ENCODE results near the gene RHO. TPM values are rescaled to one million over a fixed set of nuclear protein-coding genes. Genes with fewer than 3 reads are reported as not detected.
"Not testable (repeated sequence)": the region's sequence is repeated elsewhere in the genome, so short reads cannot be mapped to it uniquely, and the experiment has no call there.

RHO gene
- total and polyA plus RNA-seq, 2 donors (not counting 1 experiment from before 2014, with no cell fraction given), result 0.10 TPM; not detected in 1

DNA sequence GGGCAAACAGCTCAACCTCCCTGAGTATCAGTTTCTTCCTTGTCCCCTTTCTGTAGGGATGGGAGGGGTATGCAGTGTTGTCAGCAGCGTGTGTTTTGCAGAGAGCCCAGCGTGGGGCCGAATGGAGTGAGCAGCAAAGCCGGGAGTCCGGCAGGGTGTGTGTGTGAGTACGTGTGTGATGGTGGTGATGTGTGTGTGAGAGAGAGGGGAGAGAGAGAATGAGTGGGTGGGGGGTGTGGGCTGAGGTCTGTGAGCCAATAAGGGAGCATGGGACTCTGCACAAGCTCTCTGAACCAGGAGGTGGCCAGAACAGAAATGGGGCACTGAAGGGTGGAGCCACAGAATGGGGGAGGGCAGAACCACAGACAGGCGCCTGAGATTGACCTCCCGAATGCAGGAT, 44.6 kb upstream of the RHO start:
- no peak overlapping the region for H3K9ac ChIP-seq (ENCODE audit: low read length)
- TF ChIP-seq, protein P1, sequence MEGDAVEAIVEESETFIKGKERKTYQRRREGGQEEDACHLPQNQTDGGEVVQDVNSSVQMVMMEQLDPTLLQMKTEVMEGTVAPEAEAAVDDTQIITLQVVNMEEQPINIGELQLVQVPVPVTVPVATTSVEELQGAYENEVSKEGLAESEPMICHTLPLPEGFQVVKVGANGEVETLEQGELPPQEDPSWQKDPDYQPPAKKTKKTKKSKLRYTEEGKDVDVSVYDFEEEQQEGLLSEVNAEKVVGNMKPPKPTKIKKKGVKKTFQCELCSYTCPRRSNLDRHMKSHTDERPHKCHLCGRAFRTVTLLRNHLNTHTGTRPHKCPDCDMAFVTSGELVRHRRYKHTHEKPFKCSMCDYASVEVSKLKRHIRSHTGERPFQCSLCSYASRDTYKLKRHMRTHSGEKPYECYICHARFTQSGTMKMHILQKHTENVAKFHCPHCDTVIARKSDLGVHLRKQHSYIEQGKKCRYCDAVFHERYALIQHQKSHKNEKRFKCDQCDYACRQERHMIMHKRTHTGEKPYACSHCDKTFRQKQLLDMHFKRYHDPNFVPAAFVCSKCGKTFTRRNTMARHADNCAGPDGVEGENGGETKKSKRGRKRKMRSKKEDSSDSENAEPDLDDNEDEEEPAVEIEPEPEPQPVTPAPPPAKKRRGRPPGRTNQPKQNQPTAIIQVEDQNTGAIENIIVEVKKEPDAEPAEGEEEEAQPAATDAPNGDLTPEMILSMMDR (IDR thresholded peaks at IDR 0.05), result no peak
- no peak for TF ChIP-seq EZH2 (IDR thresholded peaks at IDR 0.05; ENCODE audit: borderline replicate concordance, insufficient read depth, low read depth, low read length, poor library complexity, severe bottlenecking)
- H3K27me3 Mint-ChIP-seq, result no peaks in the 10 kb centered on the region
- no peaks in the 10 kb centered on the region for H4K20me1 ChIP-seq (ENCODE audit: control insufficient read depth, insufficient read depth, low read length, poor library complexity, severe bottlenecking)
- DNase-seq (no peak), ATAC-seq (ENCODE audit: low read depth) (no peak)
- H3K4me3 Mint-ChIP-seq, result no peak overlapping the region
- no peak overlapping the region for H3K4me3 ChIP-seq (ENCODE audit: control extremely low read depth in 1 of 5, extremely low read depth in 1 of 5, insufficient read depth in 1 of 5, low read depth in 2 of 5, low read length in 4 of 5)
- no peaks in the 10 kb centered on the region for H3K9me3 Mint-ChIP-seq (ENCODE audit: insufficient read depth)
- POLR2A ChIA-PET, result no interaction called here
- no peak overlapping the region for H2AFZ ChIP-seq (ENCODE audit: insufficient read depth, low read depth, low read length, poor library complexity, severe bottlenecking)
- no peak overlapping the region for H3K27ac ChIP-seq (ENCODE audit: low read length in 2 of 2)
- no peaks in the 10 kb centered on the region for H3K27me3 ChIP-seq (replicated peaks in 1 of 4; ENCODE audit: control extremely low read depth in 1 of 4, control insufficient read depth in 3 of 4, insufficient read depth in 4 of 4, low read length in 3 of 4)
- no peak overlapping the region for H3K4me2 ChIP-seq (replicated peaks; ENCODE audit: low read depth, low read length, poor library complexity, severe bottlenecking)
- intact Hi-C loops (cut with micrococcal nuclease), result no loop called here
- CTCF ChIA-PET, result no interaction called here
- no peak overlapping the region for H3K27ac Mint-ChIP-seq
- H3K9me3 ChIP-seq (ENCODE audit: control extremely low read depth in 1 of 3, control insufficient read depth in 2 of 3, insufficient read depth in 1 of 3, low read length in 2 of 3), result no peaks in the 10 kb centered on the region
- no peaks in the 10 kb centered on the region for H3K79me2 ChIP-seq (ENCODE audit: control insufficient read depth, insufficient read depth, low read length)
- peaks cover 0 to 8% of the 10 kb centered on the region in 2 experiments for H3K36me3 ChIP-seq (replicated peaks in 1 of 2; ENCODE audit: control extremely low read depth in 1 of 2, control insufficient read depth in 1 of 2, extremely low read depth in 1 of 2, insufficient read depth in 2 of 2, low read length in 1 of 2)
- no peaks in the 10 kb centered on the region for H3K4me1 ChIP-seq (ENCODE audit: control insufficient read depth in 2 of 2, insufficient read depth in 2 of 2, low read length in 2 of 2)
- WGBS (ENCODE audit: insufficient coverage), result 93% methylated on average over 7 of the region's 8 CpGs
- H3K4me1 Mint-ChIP-seq, result no peaks in the 10 kb centered on the region

DNA sequence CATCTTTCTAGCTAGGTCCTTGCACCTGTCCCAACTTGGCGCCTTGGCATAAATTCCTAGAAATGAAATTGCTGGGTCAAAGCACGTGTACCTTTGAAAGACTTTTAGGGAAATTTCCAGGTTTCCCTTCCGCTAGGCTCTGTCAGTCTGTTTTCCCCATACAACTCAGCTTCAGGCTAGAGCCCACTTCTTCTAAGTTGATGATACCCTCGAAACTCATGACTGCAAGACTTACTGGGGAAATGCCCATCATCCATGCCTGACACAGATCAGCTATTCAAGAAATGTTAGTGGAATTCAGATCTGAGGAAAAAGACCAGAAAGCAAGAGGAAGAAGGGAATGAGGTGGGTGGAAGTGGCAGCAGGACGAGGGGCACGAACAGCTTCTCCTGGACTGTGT, 43.3 kb upstream of the RHO start:
- DNase-seq; H3K4me1 Mint-ChIP-seq; H2AFZ ChIP-seq (ENCODE audit: insufficient read depth, low read depth, low read length, poor library complexity, severe bottlenecking); intact Hi-C loops (cut with micrococcal nuclease); POLR2A ChIA-PET; H3K36me3 ChIP-seq (replicated peaks in 1 of 2; ENCODE audit: control extremely low read depth in 1 of 2, control insufficient read depth in 1 of 2, extremely low read depth in 1 of 2, insufficient read depth in 2 of 2, low read length in 1 of 2); H3K4me3 Mint-ChIP-seq; H3K4me3 ChIP-seq (ENCODE audit: control extremely low read depth in 1 of 5, extremely low read depth in 1 of 5, insufficient read depth in 1 of 5, low read depth in 2 of 5, low read length in 4 of 5); H3K27me3 Mint-ChIP-seq; H3K9me3 Mint-ChIP-seq (ENCODE audit: insufficient read depth); H4K20me1 ChIP-seq (ENCODE audit: control insufficient read depth, insufficient read depth, low read length, poor library complexity, severe bottlenecking); H3K27ac Mint-ChIP-seq; H3K9ac ChIP-seq (ENCODE audit: low read length); ATAC-seq (ENCODE audit: low read depth); H3K27me3 ChIP-seq (replicated peaks in 1 of 4; ENCODE audit: control extremely low read depth in 1 of 4, control insufficient read depth in 3 of 4, insufficient read depth in 4 of 4, low read length in 3 of 4); H3K4me1 ChIP-seq (ENCODE audit: control insufficient read depth in 2 of 2, insufficient read depth in 2 of 2, low read length in 2 of 2); H3K9me3 ChIP-seq (ENCODE audit: control extremely low read depth in 1 of 3, control insufficient read depth in 2 of 3, insufficient read depth in 1 of 3, low read length in 2 of 3); H3K79me2 ChIP-seq (ENCODE audit: control insufficient read depth, insufficient read depth, low read length); H3K27ac ChIP-seq (ENCODE audit: low read length in 2 of 2); H3K4me2 ChIP-seq (replicated peaks; ENCODE audit: low read depth, low read length, poor library complexity, severe bottlenecking): not testable (repeated sequence)
- 97% methylated on average over 3 of the region's 6 CpGs for WGBS (ENCODE audit: insufficient coverage)
- CTCF ChIA-PET, result interaction anchor here (0.6 to 3.0 kb wide), 4 partner anchors 102 to 449 kb away, joined by 3 to 15 read pairs (median 6); no protein-coding TSS in a partner anchor

Data from B cell (primary cell).